ENCODE results near the gene ELMOD3. TPM values are rescaled to one million over a fixed set of nuclear protein-coding genes. Genes with fewer than 3 reads are reported as not detected.

The ELMOD3 gene
- total RNA-seq, 2 donors from 2014 or later: 16.9 to 18.5 TPM

DNA sequence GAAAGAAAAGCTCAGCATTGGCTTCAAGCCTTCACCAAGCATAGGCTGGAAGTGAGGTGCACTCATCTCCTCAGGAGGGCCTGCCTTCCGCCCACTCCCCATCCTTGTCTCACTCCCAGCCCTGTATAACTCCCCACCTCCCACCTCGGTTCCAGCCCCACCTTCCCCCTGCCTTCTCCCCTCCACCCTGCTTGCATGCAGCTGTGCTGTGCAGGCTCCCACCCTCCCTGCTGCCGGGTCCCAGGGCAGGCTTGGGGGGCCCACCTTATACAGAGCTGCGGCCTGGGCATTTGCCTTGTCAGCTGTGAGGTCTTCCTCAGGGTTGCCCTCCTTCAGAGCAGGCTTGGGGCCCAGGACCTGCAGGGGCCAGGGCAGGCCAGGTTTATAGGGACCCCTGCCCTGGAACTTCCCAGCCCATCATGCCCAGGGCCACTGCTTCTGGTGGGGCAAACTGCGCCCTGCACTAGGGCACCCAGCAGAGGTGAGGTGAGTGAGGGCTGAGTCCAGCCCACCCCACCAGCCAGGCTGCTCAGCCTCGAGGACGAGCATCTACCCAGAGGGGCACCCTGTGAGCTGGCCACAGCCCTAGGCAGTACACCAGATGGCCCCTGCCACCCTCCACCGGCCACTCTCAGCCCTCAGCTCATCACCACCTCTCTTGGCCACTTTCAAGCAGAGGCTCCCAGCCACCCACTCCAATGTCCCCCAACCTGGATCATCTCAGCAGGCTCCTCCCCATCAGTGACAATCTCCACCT lies 44.0 kb downstream of the ELMOD3 start:
- WGBS, 2 donors: 89 to 95% methylated on average over 6 to 8 of the region's 8 CpGs
- Histone ChIP-seq H3K9me3 (no peaks in the 10 kb centered on the region), H3K36me3 (replicated peaks in 1 of 2; ENCODE audit: insufficient read depth in 1 of 2, low read depth in 2 of 2) (no peaks in the 10 kb centered on the region), H3K27me3 (no peaks in the 10 kb centered on the region), H3K4me3 (no peak overlapping the region), H3K27ac (no peak overlapping the region), H3K4me1 (peaks cover 16% of the 10 kb centered on the region)
- TF ChIP-seq POLR2A (IDR thresholded peaks at IDR 0.05) (no peak), CTCF (IDR thresholded peaks at IDR 0.05) (no peak)
- intact Hi-C loops (cut with DNase I): no loop called here
- peak in 1 of 4 donors; percentile 8 for DNase-seq
- ATAC-seq: no peak

DNA sequence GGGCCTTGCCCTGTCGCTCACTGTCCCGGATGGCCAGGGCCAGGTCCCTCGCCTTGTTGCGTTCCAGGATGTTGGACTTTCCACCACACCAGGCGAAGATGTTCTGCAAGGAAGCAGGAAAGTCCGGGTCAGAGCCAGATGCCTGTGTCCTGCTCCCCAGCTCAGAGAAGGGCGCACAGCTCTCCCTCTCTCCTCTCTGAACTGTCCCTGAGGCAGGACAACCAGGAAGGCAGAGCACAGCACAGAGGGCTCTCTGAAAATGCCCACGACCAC lies 44.5 kb downstream of the ELMOD3 start:
- TF ChIP-seq CTCF (IDR thresholded peaks at IDR 0.05) (no peak), POLR2A (IDR thresholded peaks at IDR 0.05) (no peak)
- H3K4me3 ChIP-seq: no peak overlapping the region
- H3K9me3 ChIP-seq: no peaks in the 10 kb centered on the region
- H3K4me1 ChIP-seq: peaks cover 16% of the 10 kb centered on the region
- intact Hi-C loops (cut with DNase I): no loop called here
- no peak for ATAC-seq
- H3K27me3 ChIP-seq: no peaks in the 10 kb centered on the region
- DNase-seq: no peak
- 92 to 93% methylated on average over 8 of the region's 8 CpGs for WGBS, 2 donors
- H3K27ac ChIP-seq: no peak overlapping the region
- H3K36me3 ChIP-seq (replicated peaks in 1 of 2; ENCODE audit: insufficient read depth in 1 of 2, low read depth in 2 of 2): no peaks in the 10 kb centered on the region

- Histone ChIP-seq H3K27me3 (no peaks in the 10 kb centered on the region), H3K9me3 (no peaks in the 10 kb centered on the region), H3K27ac (no peak overlapping the region), H3K4me1 (peaks cover 16% of the 10 kb centered on the region), H3K4me3 (no peak overlapping the region), H3K36me3 (replicated peaks in 1 of 2; ENCODE audit: insufficient read depth in 1 of 2, low read depth in 2 of 2) (no peaks in the 10 kb centered on the region)
- no peak for ATAC-seq
- 87 to 94% methylated on average over 8 of the region's 8 CpGs for WGBS, 2 donors
- TF ChIP-seq CTCF (IDR thresholded peaks at IDR 0.05) (no peak), POLR2A (IDR thresholded peaks at IDR 0.05) (no peak)
- intact Hi-C loops (cut with DNase I): loop anchor here (5.0 kb wide), 1 partner anchor 33 kb away; no protein-coding TSS in a partner anchor
- peak in 1 of 4 donors; percentile 1 for DNase-seq
Measured at GRCh38 chr2:85400023-85400422, 45.5 kb downstream of the ELMOD3 start.

DNA sequence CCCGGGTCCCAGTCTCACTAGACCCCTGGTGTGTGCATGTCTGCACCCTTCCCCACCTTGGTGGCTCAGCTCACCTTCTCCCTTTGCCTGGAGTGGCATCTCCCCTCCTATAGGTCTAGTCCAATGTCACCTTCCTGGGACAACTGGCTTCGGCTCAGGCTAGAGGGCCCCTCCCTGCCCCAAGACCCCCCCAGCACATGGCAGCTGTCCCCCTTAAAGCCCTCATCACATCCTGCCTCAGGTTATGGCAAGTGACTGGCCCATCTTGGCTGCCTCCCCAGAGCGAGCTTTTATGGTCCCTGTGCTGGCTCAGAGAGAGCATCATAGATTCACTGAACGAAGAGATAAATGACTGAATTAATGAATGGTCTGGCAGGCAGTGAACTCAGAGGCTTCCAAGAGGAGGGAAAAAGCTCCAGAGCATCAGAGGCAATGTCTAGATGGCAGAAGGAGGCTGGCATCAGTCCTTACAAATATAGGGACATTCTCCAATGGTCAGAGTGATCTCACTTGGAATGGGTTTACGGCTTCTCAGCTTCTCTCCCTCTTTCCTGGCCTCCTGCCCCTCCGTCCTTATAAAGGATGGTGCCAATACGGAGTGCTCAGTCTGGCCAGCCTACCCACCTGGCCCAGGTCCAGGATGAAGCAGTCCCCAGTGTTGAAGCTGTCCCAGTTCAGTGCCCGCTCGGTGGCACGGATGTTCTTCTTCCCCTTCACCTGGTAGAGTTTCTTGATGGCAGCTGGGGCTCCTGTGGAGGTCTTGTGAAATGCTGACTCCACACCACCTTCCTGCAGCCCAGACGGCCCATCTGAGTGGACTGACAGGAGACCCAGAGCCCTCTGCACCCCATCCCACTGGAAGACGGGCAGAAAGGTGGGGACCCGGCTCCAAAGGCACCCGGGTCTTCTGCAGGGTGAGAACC lies 46.2 kb downstream of the ELMOD3 start:
- H3K4me1 ChIP-seq: peaks cover 16% of the 10 kb centered on the region
- WGBS, 2 donors: 84 to 90% methylated on average over 5 to 14 of the region's 14 CpGs
- H3K27me3 ChIP-seq: no peaks in the 10 kb centered on the region
- H3K4me3 ChIP-seq: no peak overlapping the region
- ATAC-seq: no peak
- H3K36me3 ChIP-seq (replicated peaks in 1 of 2; ENCODE audit: insufficient read depth in 1 of 2, low read depth in 2 of 2): no peaks in the 10 kb centered on the region
- no peaks in the 10 kb centered on the region for H3K9me3 ChIP-seq
- TF ChIP-seq CTCF (IDR thresholded peaks at IDR 0.05) (no peak), POLR2A (IDR thresholded peaks at IDR 0.05) (no peak)
- peak in 1 of 4 donors; percentile 8 for DNase-seq
- intact Hi-C loops (cut with DNase I): loop anchor here (5.0 kb wide), 1 partner anchor 34 kb away; no protein-coding TSS in a partner anchor
- H3K27ac ChIP-seq: no peak overlapping the region
